Stimulated activated CD4-positive, alpha-beta T cell treated with anti-CD3 and anti-CD28 coated beads, TNF-alpha, amount 100 ng/mL, for 48 hours (primary cell): ENCODE results near the gene HAS3.
A peak's percentile ranks its signal among the peaks of the same experiment; 100 is the strongest.
"Not testable (repeated sequence)": the region's sequence is repeated elsewhere in the genome, so short reads cannot be mapped to it uniquely, and the experiment has no call there.

Experiments
- DNase-seq, 3 donors: peaks; one replicate each; pipeline ENCODE4 v3.0.0-alpha.2; 2020; ENCODE audit warnings: low read depth in 3 of 3

The HAS3 gene

DNA sequence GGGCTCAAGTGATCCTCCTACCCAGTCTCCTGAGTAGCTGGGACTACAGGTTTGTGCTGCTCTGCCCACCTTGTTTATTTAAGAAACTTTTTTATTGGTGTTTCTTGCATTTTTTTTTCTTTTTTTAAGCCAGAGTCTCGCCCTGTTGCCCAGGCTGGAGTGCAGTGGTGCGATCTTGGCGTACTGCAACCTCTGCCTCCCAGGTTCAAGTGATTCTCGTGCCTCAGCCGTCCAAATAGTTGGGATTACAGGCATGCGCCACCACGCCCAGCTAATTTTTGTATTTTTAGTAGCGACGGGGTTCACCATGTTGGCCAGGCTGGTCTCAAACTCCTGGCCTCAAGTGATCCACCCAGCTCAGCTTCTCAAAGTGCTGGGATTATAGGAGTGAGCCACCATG is 44.2 kb downstream of the HAS3 start:
- DNase-seq, result not testable (repeated sequence)

DNA sequence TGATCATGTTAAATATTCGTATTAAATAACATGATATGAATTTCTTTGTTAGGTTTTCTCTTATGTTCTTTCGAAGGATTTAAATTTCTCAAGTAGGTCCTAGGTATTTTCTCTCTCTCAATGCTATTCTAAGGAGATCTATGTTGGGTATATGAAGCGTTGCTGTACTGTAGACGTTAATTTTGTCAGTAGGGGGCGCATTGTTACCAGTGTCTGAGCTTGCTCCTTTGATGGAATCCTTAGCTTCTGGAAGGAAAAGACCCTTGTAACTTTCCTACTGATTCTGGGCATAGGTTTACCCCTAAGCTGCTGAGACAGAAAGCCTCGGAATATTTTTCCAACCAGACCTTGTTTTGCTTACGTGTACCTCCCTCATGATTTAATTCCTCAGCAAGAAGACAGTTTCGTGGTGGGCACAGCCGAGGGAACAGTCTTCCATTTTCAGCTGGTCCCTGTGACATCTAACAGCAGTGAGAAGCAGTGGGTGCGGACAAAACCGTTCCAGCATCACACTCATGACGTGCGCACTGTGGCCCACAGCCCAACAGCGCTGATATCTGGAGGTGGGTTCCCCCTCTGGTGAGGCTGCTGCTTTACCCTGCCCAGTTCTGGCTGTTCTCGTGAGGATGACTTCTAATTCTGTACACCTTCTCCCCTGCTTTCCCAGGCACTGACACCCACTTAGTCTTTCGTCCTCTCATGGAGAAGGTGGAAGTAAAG is 44.9 kb downstream of the HAS3 start:
- peak in 2 of 3 donors; percentile 28 to 47 for DNase-seq

DNA sequence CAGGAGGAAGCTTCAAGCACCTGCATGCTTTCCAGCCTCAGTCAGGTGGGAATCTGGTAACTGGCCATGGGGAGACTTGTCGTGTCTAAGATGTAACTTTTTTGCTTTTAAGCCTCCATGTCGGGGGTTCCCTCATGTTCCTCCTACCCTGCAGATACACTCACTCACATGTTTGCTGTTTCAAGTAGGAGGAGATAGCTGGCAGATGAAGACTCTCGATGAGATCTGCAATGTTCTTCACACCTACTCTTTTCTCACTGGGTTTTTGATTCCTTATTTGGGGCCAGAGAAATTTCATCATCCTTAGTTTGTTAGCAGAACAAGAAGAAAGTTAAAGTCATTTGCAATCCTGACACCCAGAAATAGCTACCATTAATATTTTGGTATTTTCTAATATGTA is 51.7 kb downstream of the HAS3 start:
- DNase-seq, result no peak

DNA sequence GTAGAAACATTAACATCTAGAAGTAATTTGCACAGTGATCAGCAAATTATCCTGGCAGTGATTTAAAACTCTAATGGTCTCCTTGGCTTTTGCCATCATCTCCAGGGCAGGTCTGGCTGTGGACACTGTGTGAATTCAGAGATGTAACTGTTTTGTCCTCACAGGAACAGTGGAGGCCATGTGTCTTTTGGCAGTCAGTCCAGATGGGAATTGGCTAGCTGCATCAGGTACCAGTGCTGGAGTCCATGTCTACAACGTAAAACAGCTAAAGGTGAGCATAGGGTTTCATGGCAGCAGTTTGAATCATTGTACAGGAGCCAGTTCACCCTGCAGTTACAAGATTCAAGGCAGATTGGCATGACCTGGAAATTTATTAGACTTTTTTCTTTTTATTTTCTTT is 54.7 kb downstream of the HAS3 start:
- DNase-seq, result no peak

DNA sequence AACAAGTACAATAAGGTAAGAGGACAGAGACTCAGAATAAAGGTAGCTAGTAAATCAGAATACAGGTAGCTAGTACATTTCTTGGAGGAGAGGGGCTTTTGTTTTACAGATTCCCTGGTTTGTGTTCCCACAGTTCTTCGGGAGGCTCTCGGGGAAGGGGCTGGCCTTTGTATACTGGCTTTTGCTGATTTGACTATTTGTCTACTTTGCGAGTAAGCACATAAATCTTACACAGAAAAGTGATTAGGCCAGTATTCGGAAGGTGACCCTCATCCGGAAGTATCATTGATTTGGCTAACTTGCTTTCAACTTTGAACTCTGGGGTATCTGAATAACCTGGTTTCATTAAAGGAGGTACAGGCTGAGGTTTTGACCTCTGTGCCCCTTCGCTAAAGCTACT is 60.1 kb downstream of the HAS3 start:
- no peak for DNase-seq

DNA sequence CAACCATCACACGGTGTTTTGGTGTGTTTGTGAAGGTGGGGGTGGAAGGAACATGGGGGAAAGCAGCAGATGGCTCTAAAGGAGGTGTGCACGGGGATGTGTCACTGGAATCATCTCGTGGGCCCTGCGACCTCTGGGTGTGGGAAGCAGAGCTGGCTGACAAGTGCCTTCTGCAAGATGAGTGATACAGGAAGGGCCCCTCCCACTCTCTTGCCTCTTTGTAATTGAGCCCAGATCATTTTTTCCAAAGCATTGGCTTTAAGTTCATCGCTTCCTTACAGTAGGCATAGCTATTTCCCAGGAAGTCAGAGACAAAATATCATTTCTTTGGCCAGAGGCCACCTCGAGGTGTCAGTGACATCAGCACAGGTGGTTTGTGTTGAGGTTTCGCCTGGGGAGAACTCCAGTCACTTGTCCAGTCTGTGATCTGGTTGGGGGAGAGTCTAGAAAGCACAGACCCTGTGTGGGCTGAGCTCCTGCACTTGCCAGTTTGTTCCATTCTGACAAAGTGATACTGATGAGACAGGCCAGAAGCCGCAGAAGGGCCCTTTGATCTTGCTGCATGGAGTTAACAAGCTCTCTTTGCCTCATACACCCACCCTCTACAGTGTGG is 60.9 kb downstream of the HAS3 start:
- DNase-seq, result peak; percentile 63 to 83 (median 65)

DNA sequence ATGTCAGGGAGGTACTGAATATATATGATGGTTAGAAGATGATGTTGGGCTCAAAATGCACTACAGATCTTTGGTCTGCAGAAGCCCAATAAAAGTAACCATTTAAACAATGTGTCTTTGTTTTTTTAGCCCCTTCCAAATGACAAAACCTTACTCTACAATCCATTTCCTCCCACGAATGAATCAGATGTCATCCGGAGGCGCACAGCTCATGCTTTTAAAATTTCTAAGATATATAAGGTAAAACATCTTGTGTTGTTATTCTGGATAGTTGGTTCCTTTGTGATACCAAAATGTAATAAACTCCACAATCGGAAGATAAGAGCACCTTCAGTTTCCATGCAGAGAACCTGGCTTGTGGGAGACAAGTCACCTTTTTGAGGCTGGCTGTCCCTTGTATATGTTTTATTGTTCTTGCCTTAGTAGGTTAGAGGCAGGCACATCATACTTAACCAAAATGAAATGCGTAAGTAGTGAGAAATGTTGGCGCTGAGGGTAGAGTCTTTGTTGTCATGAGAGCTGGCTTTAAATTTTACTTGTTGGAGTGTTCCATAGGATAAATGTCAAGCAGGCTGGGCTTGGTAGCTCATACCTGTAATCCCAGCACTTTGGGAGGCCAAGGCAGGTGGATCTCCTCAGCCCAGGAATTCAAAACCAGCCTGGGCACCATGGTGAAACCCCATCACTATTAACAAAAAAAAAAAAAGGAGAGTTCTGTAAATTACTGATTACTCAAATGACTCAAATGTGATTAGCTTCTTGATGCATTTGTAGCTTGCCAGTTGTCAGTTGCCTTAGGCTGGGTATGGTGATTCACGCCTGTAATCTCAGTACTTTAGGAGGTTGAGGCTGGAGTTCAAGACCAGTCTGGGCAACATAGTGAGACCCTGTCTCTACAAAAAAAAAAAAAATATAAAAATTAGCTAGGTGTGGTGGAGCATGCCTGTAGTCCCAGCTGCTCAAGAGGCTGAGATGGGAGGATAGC is 61.8 kb downstream of the HAS3 start:
- DNase-seq, result no peak
